Vagina (tissue), 2 donors: Measurements from ENCODE around the gene JUP.

Experiments
- CTCF ChIP-seq, 3 experiments: fragments of 450-650 bp in 2 of 3; fragments of 200-600 bp in 1 of 3; sonication (generic) in 1 of 3; IDR thresholded peaks; one replicate each; pipeline ENCODE4 v1.5.1; 2017 to 2019; ENCODE audit warnings: antibody characterized with exemption in 3 of 3, mild to moderate bottlenecking in 2 of 3, moderate library complexity in 2 of 3
- POLR2A ChIP-seq, 2 donors: fragments of 450-650 bp; IDR thresholded peaks; one replicate each; pipeline ENCODE4 v1.6.1; 2017; ENCODE audit warnings: antibody characterized with exemption in 2 of 2, mild to moderate bottlenecking in 2 of 2, moderate library complexity in 2 of 2
- POLR2AphosphoS5 ChIP-seq, 2 donors: sonication (generic); formaldehyde crosslinking; IDR thresholded peaks; one replicate each; pipeline ENCODE4 v1.9.0; 2017; ENCODE audit warnings: antibody characterized with exemption in 2 of 2, mild to moderate bottlenecking in 2 of 2, low read depth in 1 of 2; ENCODE audit not compliant: insufficient read depth in 1 of 2

DNA sequence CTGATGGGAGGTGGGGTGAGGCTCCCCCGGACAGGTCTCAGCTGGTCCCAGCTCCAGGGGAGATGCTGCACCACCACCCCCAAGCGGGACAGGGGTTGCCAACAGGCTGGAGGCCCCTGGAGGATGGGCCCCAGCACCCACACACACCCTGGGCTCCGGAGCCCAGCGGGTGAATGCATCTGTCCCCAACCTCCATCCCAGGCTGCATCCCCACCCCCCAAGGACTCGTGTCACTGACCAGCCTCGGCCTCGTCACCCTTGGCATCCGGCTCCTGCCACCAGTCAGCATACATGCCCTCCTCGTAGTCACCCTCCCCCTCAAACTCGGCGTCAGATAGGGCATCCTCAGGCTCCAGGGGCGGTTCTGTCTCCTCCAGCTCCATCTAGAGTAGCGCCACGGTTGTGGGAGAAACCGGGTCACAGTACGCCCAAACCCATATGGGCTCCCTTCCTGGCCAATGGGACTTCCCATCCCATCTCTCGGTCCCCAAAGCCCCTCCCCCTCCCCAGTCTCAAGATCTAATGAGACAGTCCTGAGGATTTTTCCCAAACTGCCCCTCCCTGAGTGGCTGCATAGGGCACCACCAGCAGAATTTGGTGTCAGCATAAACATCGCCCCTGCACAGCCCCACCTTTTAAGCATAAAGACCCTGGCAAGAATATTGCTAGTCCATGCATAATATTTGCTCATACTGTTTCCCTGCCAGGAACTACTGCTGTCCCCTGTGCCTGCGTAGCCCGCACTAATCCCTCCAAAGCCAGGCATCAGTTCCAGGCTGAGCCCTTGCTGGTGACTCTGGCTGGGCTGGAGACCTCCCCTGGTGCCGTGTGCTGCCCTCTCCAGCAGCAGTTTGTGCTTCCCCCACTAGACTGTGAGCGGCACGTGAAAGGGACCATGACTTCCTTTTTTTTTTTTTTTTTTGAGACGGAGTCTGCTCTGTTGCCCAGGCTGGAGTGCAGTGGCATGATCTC lies 16.8 kb upstream of the JUP start:
- TF ChIP-seq CTCF (IDR thresholded peaks at IDR 0.05) (no peak), POLR2AphosphoS5 (IDR thresholded peaks at IDR 0.05; ENCODE audit: insufficient read depth in 1 of 2, low read depth in 1 of 2) (no peak), POLR2A (IDR thresholded peaks at IDR 0.05) (no peak)
